ENCODE data around the gene RMND5B. TPM values are rescaled to one million over a fixed set of nuclear protein-coding genes. Genes with fewer than 3 reads are reported as not detected.

The RMND5B gene
- total and polyA plus RNA-seq, 5 donors from 2014 or later: 22.0 to 39.9 (median 35.0) TPM

GRCh38 chr5:178107756-178108310 lies 23.0 kb upstream of the RMND5B start:
- Histone ChIP-seq H3K9me3 (ENCODE audit: control insufficient read depth in 2 of 2, low read length in 2 of 2) (no peaks in the 10 kb centered on the region), H3K36me3 (ENCODE audit: control insufficient read depth, insufficient read depth, low read length) (no peaks in the 10 kb centered on the region), H3K4me1 (ENCODE audit: control insufficient read depth, insufficient read depth, low read length, poor library complexity, severe bottlenecking) (peaks cover 2% of the 10 kb centered on the region), H3K4me3 (ENCODE audit: low read depth, low read length) (no peak overlapping the region), H3K27me3 (ENCODE audit: control insufficient read depth, insufficient read depth, low read length) (no peaks in the 10 kb centered on the region), H3K27ac (ENCODE audit: insufficient read depth, low read length, poor library complexity, severe bottlenecking) (no peak overlapping the region)
- H3K27me3 Mint-ChIP-seq: peaks cover 14% of the 10 kb centered on the region
- DNase-seq (no peak), ATAC-seq (ENCODE audit: low read depth in 2 of 2) (no peak)
- H3K4me1 Mint-ChIP-seq: peaks cover 0 to 16% (median 6%) of the 10 kb centered on the region in 4 donors
- H3K36me3 Mint-ChIP-seq: no peaks in the 10 kb centered on the region
- no peaks in the 10 kb centered on the region for H3K9me3 Mint-ChIP-seq
- H3K27ac Mint-ChIP-seq: no peak overlapping the region
- peak overlapping the region in 1 of 4 donors; percentile 8 for H3K4me3 Mint-ChIP-seq

- DNase-seq (no peak), ATAC-seq (ENCODE audit: low read depth in 2 of 2) (no peak)
- peak overlapping the region in 1 of 4 donors; percentile 8 for H3K4me3 Mint-ChIP-seq
- peak overlapping the region in 1 of 3 donors; percentile 46 for H3K27ac Mint-ChIP-seq
- Histone ChIP-seq H3K4me3 (ENCODE audit: low read depth, low read length) (no peak overlapping the region), H3K36me3 (ENCODE audit: control insufficient read depth, insufficient read depth, low read length) (no peaks in the 10 kb centered on the region), H3K4me1 (ENCODE audit: control insufficient read depth, insufficient read depth, low read length, poor library complexity, severe bottlenecking) (peaks cover 5% of the 10 kb centered on the region), H3K9me3 (ENCODE audit: control insufficient read depth in 2 of 2, low read length in 2 of 2) (no peaks in the 10 kb centered on the region), H3K27ac (ENCODE audit: insufficient read depth, low read length, poor library complexity, severe bottlenecking) (no peak overlapping the region), H3K27me3 (ENCODE audit: control insufficient read depth, insufficient read depth, low read length) (no peaks in the 10 kb centered on the region)
- peaks cover 13% of the 10 kb centered on the region for H3K27me3 Mint-ChIP-seq
- H3K36me3 Mint-ChIP-seq: no peaks in the 10 kb centered on the region
- peaks cover 0 to 19% (median 8%) of the 10 kb centered on the region in 4 donors for H3K4me1 Mint-ChIP-seq
- H3K9me3 Mint-ChIP-seq: no peaks in the 10 kb centered on the region
These were observed 22.4 kb upstream of the RMND5B start for GRCh38 chr5:178108446-178108845.

GRCh38 chr5:178108966-178109365 lies 21.8 kb upstream of the RMND5B start:
- Mint-ChIP-seq H3K36me3 (no peaks in the 10 kb centered on the region), H3K27ac (no peak overlapping the region), H3K4me3 (peak overlapping the region in 1 of 4 donors; percentile 21), H3K9me3 (no peaks in the 10 kb centered on the region), H3K4me1 (peaks cover 0 to 19% (median 7%) of the 10 kb centered on the region in 4 donors), H3K27me3 (peaks cover 8% of the 10 kb centered on the region)
- Histone ChIP-seq H3K36me3 (ENCODE audit: control insufficient read depth, insufficient read depth, low read length) (no peaks in the 10 kb centered on the region), H3K4me3 (ENCODE audit: low read depth, low read length) (no peak overlapping the region), H3K4me1 (ENCODE audit: control insufficient read depth, insufficient read depth, low read length, poor library complexity, severe bottlenecking) (peaks cover 9% of the 10 kb centered on the region), H3K9me3 (ENCODE audit: control insufficient read depth in 2 of 2, low read length in 2 of 2) (no peaks in the 10 kb centered on the region), H3K27me3 (ENCODE audit: control insufficient read depth, insufficient read depth, low read length) (no peaks in the 10 kb centered on the region), H3K27ac (ENCODE audit: insufficient read depth, low read length, poor library complexity, severe bottlenecking) (no peak overlapping the region)
- DNase-seq (no peak), ATAC-seq (ENCODE audit: low read depth in 2 of 2) (no peak)

GRCh38 chr5:178110511-178110910 lies 20.3 kb upstream of the RMND5B start:
- H3K4me3 Mint-ChIP-seq: peak overlapping the region in 2 of 4 donors; percentile 12 to 84
- H3K27ac Mint-ChIP-seq: no peak overlapping the region
- H3K27ac ChIP-seq (ENCODE audit: insufficient read depth, low read length, poor library complexity, severe bottlenecking): no peak overlapping the region
- H3K4me1 ChIP-seq (ENCODE audit: control insufficient read depth, insufficient read depth, low read length, poor library complexity, severe bottlenecking): peaks cover 24% of the 10 kb centered on the region
- no peak overlapping the region for H3K4me3 ChIP-seq (ENCODE audit: low read depth, low read length)
- no peaks in the 10 kb centered on the region for H3K9me3 Mint-ChIP-seq
- H3K27me3 Mint-ChIP-seq: peaks cover 19% of the 10 kb centered on the region
- no peaks in the 10 kb centered on the region for H3K27me3 ChIP-seq (ENCODE audit: control insufficient read depth, insufficient read depth, low read length)
- peaks cover 0 to 30% (median 16%) of the 10 kb centered on the region in 4 donors for H3K4me1 Mint-ChIP-seq
- ATAC-seq (ENCODE audit: low read depth in 2 of 2) (no peak), DNase-seq (no peak)
- no peaks in the 10 kb centered on the region for H3K36me3 Mint-ChIP-seq
- no peaks in the 10 kb centered on the region for H3K9me3 ChIP-seq (ENCODE audit: control insufficient read depth in 2 of 2, low read length in 2 of 2)
- no peaks in the 10 kb centered on the region for H3K36me3 ChIP-seq (ENCODE audit: control insufficient read depth, insufficient read depth, low read length)

- Mint-ChIP-seq H3K36me3 (no peaks in the 10 kb centered on the region), H3K27ac (no peak overlapping the region), H3K4me1 (peaks cover 0 to 38% (median 28%) of the 10 kb centered on the region in 4 donors), H3K9me3 (no peaks in the 10 kb centered on the region), H3K4me3 (peak overlapping the region in 2 of 4 donors; percentile 5 to 15), H3K27me3 (peaks cover 23% of the 10 kb centered on the region)
- H3K36me3 ChIP-seq (ENCODE audit: control insufficient read depth, insufficient read depth, low read length): no peaks in the 10 kb centered on the region
- H3K4me3 ChIP-seq (ENCODE audit: low read depth, low read length): no peak overlapping the region
- no peak overlapping the region for H3K27ac ChIP-seq (ENCODE audit: insufficient read depth, low read length, poor library complexity, severe bottlenecking)
- ATAC-seq (ENCODE audit: low read depth in 2 of 2): no peak
- DNase-seq: no peak
- H3K9me3 ChIP-seq (ENCODE audit: control insufficient read depth in 2 of 2, low read length in 2 of 2): no peaks in the 10 kb centered on the region
- no peaks in the 10 kb centered on the region for H3K27me3 ChIP-seq (ENCODE audit: control insufficient read depth, insufficient read depth, low read length)
- peaks cover 38% of the 10 kb centered on the region for H3K4me1 ChIP-seq (ENCODE audit: control insufficient read depth, insufficient read depth, low read length, poor library complexity, severe bottlenecking)
These were observed 18.9 kb upstream of the RMND5B start for GRCh38 chr5:178111925-178112324.

- Histone ChIP-seq H3K4me1 (ENCODE audit: control insufficient read depth, insufficient read depth, low read length, poor library complexity, severe bottlenecking) (peaks cover 44% of the 10 kb centered on the region), H3K36me3 (ENCODE audit: control insufficient read depth, insufficient read depth, low read length) (no peaks in the 10 kb centered on the region), H3K4me3 (ENCODE audit: low read depth, low read length) (no peak overlapping the region), H3K9me3 (ENCODE audit: control insufficient read depth in 2 of 2, low read length in 2 of 2) (no peaks in the 10 kb centered on the region), H3K27me3 (ENCODE audit: control insufficient read depth, insufficient read depth, low read length) (no peaks in the 10 kb centered on the region), H3K27ac (ENCODE audit: insufficient read depth, low read length, poor library complexity, severe bottlenecking) (no peak overlapping the region)
- peak overlapping the region; percentile 83 to 96 (median 91) for H3K4me3 Mint-ChIP-seq
- peaks cover 23% of the 10 kb centered on the region for H3K27me3 Mint-ChIP-seq
- no peak overlapping the region for H3K27ac Mint-ChIP-seq
- ATAC-seq (ENCODE audit: low read depth in 2 of 2): no peak
- no peak for DNase-seq
- no peaks in the 10 kb centered on the region for H3K9me3 Mint-ChIP-seq
- peaks cover 0 to 42% (median 30%) of the 10 kb centered on the region in 4 donors for H3K4me1 Mint-ChIP-seq
- no peaks in the 10 kb centered on the region for H3K36me3 Mint-ChIP-seq
These were observed 18.3 kb upstream of the RMND5B start for GRCh38 chr5:178112545-178112944.

GRCh38 chr5:178113141-178113787 lies 17.6 kb upstream of the RMND5B start, which contains the start of gene N4BP3:
Gene N4BP3, plus strand, starts transcription at chr5:178113532. Its CDS starts 6,052 bp downstream, at chr5:178119584.
- Histone ChIP-seq H3K27me3 (ENCODE audit: control insufficient read depth, insufficient read depth, low read length) (no peaks in the 10 kb centered on the region), H3K36me3 (ENCODE audit: control insufficient read depth, insufficient read depth, low read length) (no peaks in the 10 kb centered on the region), H3K27ac (ENCODE audit: insufficient read depth, low read length, poor library complexity, severe bottlenecking) (peak within 1 kb of the TSS; percentile 23), H3K4me3 (ENCODE audit: low read depth, low read length) (peak within 1 kb of the TSS; percentile 41), H3K9me3 (ENCODE audit: control insufficient read depth in 2 of 2, low read length in 2 of 2) (no peaks in the 10 kb centered on the region), H3K4me1 (ENCODE audit: control insufficient read depth, insufficient read depth, low read length, poor library complexity, severe bottlenecking) (peaks cover 47% of the 10 kb centered on the region)
- DNase-seq: peak; percentile 67 to 85 (median 71)
- peak within 1 kb of the TSS; percentile 83 to 96 (median 91) for H3K4me3 Mint-ChIP-seq
- ATAC-seq (ENCODE audit: low read depth in 2 of 2): peak; percentile 78 to 80
- peaks cover 23% of the 10 kb centered on the region for H3K27me3 Mint-ChIP-seq
- H3K9me3 Mint-ChIP-seq: no peaks in the 10 kb centered on the region
- no peaks in the 10 kb centered on the region for H3K36me3 Mint-ChIP-seq
- H3K27ac Mint-ChIP-seq: peak within 1 kb of the TSS in 2 of 3 donors; percentile 23 to 83
- H3K4me1 Mint-ChIP-seq: peaks cover 0 to 42% (median 30%) of the 10 kb centered on the region in 4 donors
